ENCODE measurements around the gene NALCN. TPM values are rescaled to one million over a fixed set of nuclear protein-coding genes. Genes with fewer than 3 reads are reported as not detected.

The NALCN gene
- total RNA-seq, 4 donors from 2014 or later, result 0.32 to 0.41 TPM; not detected in 2

DNA sequence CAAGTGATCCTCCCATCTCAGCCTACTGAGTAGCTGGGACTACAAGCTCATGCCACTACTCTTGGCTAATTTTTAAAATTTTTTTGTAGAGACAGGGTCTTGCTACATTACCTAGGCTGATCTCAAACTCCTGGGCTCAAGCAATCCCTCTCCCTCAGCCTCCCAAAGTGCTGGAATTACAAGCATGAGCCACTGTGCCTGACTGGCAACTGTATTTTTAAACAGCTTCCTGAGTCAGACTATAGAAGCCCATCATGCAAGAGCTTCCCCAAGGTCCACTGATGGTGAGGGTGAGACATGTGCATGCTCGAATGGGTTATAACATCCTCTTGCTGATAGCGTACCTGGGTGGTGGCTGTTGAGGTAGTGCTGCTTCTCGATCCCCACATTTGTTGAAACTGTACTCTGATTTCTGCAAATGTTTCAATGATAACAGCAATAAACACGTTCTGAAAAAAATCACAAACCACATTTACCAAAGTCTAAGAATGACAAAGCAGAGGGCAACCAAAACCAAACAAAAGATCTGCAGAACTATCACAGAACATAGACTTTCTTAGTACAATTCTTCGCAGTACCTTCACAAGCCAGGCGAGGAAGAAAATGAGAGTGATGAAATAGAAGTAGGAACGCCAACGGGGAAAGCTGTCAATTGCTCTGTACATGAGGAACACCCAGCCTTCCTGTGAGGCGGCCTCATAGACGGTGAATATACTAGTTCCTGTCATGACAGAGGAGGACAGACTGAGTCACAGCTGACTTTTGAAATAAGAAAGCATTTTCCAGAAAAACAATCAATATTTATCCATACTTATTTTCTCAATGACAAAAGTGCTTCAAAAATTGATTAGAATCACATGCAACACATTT lies 124.4 kb downstream of the NALCN start:
- DNase-seq, result no peak
- H3K36me3 ChIP-seq, result no peaks in the 10 kb centered on the region
- no peak overlapping the region for H3K4me3 ChIP-seq
- TF ChIP-seq EP300 (IDR thresholded peaks at IDR 0.05; ENCODE audit: low read depth) (no peak), POLR2A (IDR thresholded peaks at IDR 0.05) (no peak), POLR2AphosphoS5 (IDR thresholded peaks at IDR 0.05) (no peak)
- TF ChIP-seq, protein P1, sequence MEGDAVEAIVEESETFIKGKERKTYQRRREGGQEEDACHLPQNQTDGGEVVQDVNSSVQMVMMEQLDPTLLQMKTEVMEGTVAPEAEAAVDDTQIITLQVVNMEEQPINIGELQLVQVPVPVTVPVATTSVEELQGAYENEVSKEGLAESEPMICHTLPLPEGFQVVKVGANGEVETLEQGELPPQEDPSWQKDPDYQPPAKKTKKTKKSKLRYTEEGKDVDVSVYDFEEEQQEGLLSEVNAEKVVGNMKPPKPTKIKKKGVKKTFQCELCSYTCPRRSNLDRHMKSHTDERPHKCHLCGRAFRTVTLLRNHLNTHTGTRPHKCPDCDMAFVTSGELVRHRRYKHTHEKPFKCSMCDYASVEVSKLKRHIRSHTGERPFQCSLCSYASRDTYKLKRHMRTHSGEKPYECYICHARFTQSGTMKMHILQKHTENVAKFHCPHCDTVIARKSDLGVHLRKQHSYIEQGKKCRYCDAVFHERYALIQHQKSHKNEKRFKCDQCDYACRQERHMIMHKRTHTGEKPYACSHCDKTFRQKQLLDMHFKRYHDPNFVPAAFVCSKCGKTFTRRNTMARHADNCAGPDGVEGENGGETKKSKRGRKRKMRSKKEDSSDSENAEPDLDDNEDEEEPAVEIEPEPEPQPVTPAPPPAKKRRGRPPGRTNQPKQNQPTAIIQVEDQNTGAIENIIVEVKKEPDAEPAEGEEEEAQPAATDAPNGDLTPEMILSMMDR (IDR thresholded peaks at IDR 0.05), result no peak
- no peaks in the 10 kb centered on the region for H3K27me3 ChIP-seq
- H3K27ac ChIP-seq, result no peak overlapping the region
- WGBS, 2 donors (ENCODE audit: low coverage in 1 of 2), result 73 to 77% methylated on average over 6 to 10 of the region's 10 CpGs
- H3K4me1 ChIP-seq, result no peaks in the 10 kb centered on the region
- no peaks in the 10 kb centered on the region for H3K9me3 ChIP-seq
- in situ Hi-C loops (cut with MboI; ENCODE audit: low pct_ligation_motif_present in 1 of 4, low pct_unique_long_range_greater_than_20kb in 1 of 4, low sequenced_read_pairs in 3 of 4), result no loop called here
- intact Hi-C loops (cut with DNase I; ENCODE audit: low total_unique reads), result no loop called here

DNA sequence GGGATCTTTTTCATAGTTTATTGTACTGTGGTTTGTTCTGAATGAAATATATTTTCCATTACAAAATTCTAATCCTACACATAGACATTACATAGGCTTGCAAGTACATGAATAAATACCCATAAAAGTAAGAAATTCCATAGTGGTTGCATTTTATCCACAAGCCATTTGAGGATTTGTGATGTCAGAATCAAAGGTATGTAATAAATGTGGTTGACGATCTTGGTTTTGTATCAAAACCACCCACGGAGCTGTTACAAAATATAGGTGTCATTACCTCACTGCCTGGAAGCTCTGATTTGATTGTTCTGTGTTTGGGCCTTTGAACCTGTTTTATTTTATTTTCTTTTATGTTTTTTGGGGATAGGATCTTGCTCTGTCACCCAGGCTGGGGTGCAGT lies 125.1 kb downstream of the NALCN start:
- H3K27ac ChIP-seq, result no peak overlapping the region
- DNase-seq, result no peak
- H3K9me3 ChIP-seq, result no peaks in the 10 kb centered on the region
- no peak for TF ChIP-seq POLR2A (IDR thresholded peaks at IDR 0.05)
- TF ChIP-seq, protein P1 (IDR thresholded peaks at IDR 0.05), result no peak
- no peak for TF ChIP-seq POLR2AphosphoS5 (IDR thresholded peaks at IDR 0.05)
- TF ChIP-seq EP300 (IDR thresholded peaks at IDR 0.05; ENCODE audit: low read depth), result no peak
- no peaks in the 10 kb centered on the region for H3K27me3 ChIP-seq
- H3K4me3 ChIP-seq, result no peak overlapping the region
- H3K4me1 ChIP-seq, result no peaks in the 10 kb centered on the region
- WGBS, 2 donors (ENCODE audit: low coverage in 1 of 2), result 72 to 93% methylated on average over 2 of the region's 2 CpGs
- in situ Hi-C loops (cut with MboI; ENCODE audit: low pct_ligation_motif_present in 1 of 4, low pct_unique_long_range_greater_than_20kb in 1 of 4, low sequenced_read_pairs in 3 of 4) (no loop called here), intact Hi-C loops (cut with DNase I; ENCODE audit: low total_unique reads) (no loop called here)
- H3K36me3 ChIP-seq, result no peaks in the 10 kb centered on the region

- no peaks in the 10 kb centered on the region for H3K36me3 ChIP-seq
- H3K27ac ChIP-seq, result no peak overlapping the region
- intact Hi-C loops (cut with DNase I; ENCODE audit: low total_unique reads) (no loop called here), in situ Hi-C loops (cut with MboI; ENCODE audit: low pct_ligation_motif_present in 1 of 4, low pct_unique_long_range_greater_than_20kb in 1 of 4, low sequenced_read_pairs in 3 of 4) (no loop called here)
- no peak overlapping the region for H3K4me3 ChIP-seq
- no peak for TF ChIP-seq EP300 (IDR thresholded peaks at IDR 0.05; ENCODE audit: low read depth)
- no peak for TF ChIP-seq POLR2AphosphoS5 (IDR thresholded peaks at IDR 0.05)
- TF ChIP-seq, protein P1 (IDR thresholded peaks at IDR 0.05), result no peak
- TF ChIP-seq POLR2A (IDR thresholded peaks at IDR 0.05), result no peak
- WGBS, 2 donors (ENCODE audit: low coverage in 1 of 2), result 25 to 33% methylated on average over 2 to 5 of the region's 5 CpGs
- H3K4me1 ChIP-seq, result no peaks in the 10 kb centered on the region
- no peaks in the 10 kb centered on the region for H3K9me3 ChIP-seq
- no peaks in the 10 kb centered on the region for H3K27me3 ChIP-seq
- DNase-seq, result no peak
Observed at GRCh38 chr13:101289764-101290163, 126.5 kb downstream of the NALCN start.

DNA sequence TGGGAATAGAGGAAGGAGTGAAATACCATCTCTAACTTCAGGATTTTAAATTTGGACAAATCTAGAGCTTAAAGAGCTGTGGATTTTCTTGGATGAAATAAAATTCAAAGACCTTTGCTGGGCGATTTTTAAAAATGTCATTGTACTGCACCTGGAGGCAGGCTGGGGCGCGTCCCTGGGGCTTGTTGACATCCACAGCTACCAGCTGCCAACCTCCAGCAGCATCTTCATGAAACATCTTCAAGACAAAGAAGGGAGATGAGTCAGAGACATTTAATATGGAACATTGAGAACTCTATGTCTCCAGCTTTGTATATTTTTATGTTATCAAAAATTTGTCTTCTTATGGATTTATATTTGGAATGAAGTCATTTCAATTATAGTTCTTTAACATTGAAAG lies 132.5 kb downstream of the NALCN start:
- no peaks in the 10 kb centered on the region for H3K4me1 ChIP-seq
- TF ChIP-seq POLR2A (IDR thresholded peaks at IDR 0.05), result no peak
- no peaks in the 10 kb centered on the region for H3K27me3 ChIP-seq
- DNase-seq, result no peak
- in situ Hi-C loops (cut with MboI; ENCODE audit: low pct_ligation_motif_present in 1 of 4, low pct_unique_long_range_greater_than_20kb in 1 of 4, low sequenced_read_pairs in 3 of 4) (no loop called here), intact Hi-C loops (cut with DNase I; ENCODE audit: low total_unique reads) (no loop called here)
- no peak overlapping the region for H3K27ac ChIP-seq
- 80 to 89% methylated on average over 3 of the region's 3 CpGs for WGBS, 2 donors (ENCODE audit: low coverage in 1 of 2)
- no peaks in the 10 kb centered on the region for H3K9me3 ChIP-seq
- no peak overlapping the region for H3K4me3 ChIP-seq
- no peaks in the 10 kb centered on the region for H3K36me3 ChIP-seq
